ENCODE measurements around the gene CRHBP.

Gene CRHBP

DNA sequence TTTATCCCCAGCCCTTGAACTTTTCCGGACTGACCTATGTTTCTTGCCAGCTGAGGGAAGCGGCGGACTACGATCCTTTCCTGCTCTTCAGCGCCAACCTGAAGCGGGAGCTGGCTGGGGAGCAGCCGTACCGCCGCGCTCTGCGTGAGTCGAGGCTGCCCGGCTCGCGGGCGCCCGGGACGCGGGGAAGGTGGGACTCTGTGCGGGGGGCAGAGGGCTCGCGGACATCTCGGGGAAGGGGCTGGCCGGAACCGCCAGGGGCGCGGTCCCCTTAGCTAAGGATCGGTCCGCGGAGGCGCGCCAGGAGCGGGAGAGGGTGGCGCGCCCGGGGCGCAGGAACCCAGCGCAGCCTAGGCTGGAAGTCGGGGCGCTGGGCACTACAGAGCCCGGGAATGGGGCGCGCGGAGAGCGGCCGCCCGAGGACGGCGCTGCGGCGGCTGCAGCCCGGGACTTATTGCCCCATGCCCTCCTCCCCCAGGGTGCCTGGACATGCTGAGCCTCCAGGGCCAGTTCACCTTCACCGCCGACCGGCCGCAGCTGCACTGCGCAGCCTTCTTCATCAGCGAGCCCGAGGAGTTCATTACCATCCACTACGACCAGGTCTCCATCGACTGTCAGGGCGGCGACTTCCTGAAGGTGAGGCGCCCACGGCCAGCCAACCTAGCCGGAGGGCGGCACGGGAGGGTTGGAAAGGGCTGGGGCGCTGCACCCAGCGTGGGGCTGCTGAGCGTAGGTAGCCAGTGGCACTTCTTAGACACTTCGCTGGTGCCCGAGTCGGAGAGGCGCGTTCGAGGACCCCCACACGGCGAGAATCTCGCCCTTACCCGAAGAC, 922 bp downstream of the CRHBP start:
- ATAC-seq: peak; percentile 73
- no peak for TF ChIP-seq ZC3H10 (CRISPR knock-in tag; IDR thresholded peaks at IDR 0.05)
- TF ChIP-seq, protein P1, sequence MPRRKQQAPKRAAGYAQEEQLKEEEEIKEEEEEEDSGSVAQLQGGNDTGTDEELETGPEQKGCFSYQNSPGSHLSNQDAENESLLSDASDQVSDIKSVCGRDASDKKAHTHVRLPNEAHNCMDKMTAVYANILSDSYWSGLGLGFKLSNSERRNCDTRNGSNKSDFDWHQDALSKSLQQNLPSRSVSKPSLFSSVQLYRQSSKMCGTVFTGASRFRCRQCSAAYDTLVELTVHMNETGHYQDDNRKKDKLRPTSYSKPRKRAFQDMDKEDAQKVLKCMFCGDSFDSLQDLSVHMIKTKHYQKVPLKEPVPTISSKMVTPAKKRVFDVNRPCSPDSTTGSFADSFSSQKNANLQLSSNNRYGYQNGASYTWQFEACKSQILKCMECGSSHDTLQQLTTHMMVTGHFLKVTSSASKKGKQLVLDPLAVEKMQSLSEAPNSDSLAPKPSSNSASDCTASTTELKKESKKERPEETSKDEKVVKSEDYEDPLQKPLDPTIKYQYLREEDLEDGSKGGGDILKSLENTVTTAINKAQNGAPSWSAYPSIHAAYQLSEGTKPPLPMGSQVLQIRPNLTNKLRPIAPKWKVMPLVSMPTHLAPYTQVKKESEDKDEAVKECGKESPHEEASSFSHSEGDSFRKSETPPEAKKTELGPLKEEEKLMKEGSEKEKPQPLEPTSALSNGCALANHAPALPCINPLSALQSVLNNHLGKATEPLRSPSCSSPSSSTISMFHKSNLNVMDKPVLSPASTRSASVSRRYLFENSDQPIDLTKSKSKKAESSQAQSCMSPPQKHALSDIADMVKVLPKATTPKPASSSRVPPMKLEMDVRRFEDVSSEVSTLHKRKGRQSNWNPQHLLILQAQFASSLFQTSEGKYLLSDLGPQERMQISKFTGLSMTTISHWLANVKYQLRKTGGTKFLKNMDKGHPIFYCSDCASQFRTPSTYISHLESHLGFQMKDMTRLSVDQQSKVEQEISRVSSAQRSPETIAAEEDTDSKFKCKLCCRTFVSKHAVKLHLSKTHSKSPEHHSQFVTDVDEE (CRISPR knock-in tag; IDR thresholded peaks at IDR 0.05): no peak
- no peak for TF ChIP-seq GLIS3 (CRISPR knock-in tag; IDR thresholded peaks at IDR 0.05)
- no peak for TF ChIP-seq ISL1 (CRISPR knock-in tag; IDR thresholded peaks at IDR 0.05)

DNA sequence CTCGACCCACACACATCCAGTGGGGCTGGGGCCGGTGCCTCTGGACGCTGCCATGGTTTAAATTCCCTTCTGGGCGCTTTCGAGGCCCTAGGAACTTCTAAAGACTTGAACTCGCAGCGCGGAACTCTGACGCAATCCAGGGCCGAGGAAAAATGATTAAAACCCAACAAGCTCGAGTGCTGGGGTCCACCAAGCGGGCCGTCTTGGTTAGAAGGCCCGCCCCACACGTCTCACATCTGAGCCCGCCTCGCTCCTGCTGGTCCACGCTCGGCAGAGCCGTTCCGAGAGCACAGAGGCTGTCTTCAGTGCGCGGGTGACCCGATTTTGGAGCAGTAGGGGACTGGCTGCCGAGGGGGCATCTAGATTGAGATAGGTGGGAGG, 1.5 kb downstream of the CRHBP start:
- ATAC-seq: no peak
- TF ChIP-seq SNAI2 (CRISPR knock-in tag; IDR thresholded peaks at IDR 0.05): no peak
- TF ChIP-seq ZNF70 (CRISPR knock-in tag; IDR thresholded peaks at IDR 0.05): no peak
- no peak for TF ChIP-seq ZFP30 (CRISPR knock-in tag; IDR thresholded peaks at IDR 0.05)
- no peak for TF ChIP-seq ESRRG (CRISPR knock-in tag; IDR thresholded peaks at IDR 0.05)
- TF ChIP-seq, protein P2, sequence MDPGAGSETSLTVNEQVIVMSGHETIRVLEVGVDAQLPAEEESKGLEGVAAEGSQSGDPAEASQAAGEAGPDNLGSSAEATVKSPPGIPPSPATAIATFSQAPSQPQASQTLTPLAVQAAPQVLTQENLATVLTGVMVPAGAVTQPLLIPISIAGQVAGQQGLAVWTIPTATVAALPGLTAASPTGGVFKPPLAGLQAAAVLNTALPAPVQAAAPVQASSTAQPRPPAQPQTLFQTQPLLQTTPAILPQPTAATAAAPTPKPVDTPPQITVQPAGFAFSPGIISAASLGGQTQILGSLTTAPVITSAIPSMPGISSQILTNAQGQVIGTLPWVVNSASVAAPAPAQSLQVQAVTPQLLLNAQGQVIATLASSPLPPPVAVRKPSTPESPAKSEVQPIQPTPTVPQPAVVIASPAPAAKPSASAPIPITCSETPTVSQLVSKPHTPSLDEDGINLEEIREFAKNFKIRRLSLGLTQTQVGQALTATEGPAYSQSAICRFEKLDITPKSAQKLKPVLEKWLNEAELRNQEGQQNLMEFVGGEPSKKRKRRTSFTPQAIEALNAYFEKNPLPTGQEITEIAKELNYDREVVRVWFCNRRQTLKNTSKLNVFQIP (CRISPR knock-in tag; IDR thresholded peaks at IDR 0.05; ENCODE audit: borderline replicate concordance, low read depth): no peak
- no peak for TF ChIP-seq ZC3H10 (CRISPR knock-in tag; IDR thresholded peaks at IDR 0.05)
- TF ChIP-seq, protein P1 (CRISPR knock-in tag; IDR thresholded peaks at IDR 0.05): no peak
- no peak for TF ChIP-seq TOX (CRISPR knock-in tag; IDR thresholded peaks at IDR 0.05; ENCODE audit: borderline replicate concordance)
- no peak for TF ChIP-seq CSDC2 (CRISPR knock-in tag; IDR thresholded peaks at IDR 0.05)
- no peak for TF ChIP-seq ZNF565 (CRISPR knock-in tag; conservative IDR thresholded peaks at IDR 0.05; ENCODE audit: low read depth)
- no peak for TF ChIP-seq RARB (CRISPR knock-in tag; IDR thresholded peaks at IDR 0.05)
- no peak for TF ChIP-seq ISL1 (CRISPR knock-in tag; IDR thresholded peaks at IDR 0.05)

DNA sequence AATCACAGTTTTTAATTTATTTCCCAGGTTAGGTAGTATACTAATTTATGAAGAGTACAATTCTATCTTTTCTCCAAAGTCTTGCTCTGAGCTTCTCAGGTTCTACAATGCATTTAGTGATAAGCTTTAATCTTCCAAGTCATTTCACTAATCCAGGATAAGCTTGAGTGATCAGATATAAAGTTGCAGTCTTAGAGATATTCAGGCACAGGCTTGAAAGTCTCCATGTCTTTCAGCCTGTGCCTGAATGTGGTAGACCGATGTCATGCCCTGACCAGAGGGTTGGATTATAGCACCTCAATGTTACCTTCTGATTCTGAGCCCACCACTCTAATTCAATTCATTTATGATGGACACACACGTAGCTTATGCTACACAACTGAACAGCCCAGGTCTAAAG, 3.2 kb downstream of the CRHBP start:
- ATAC-seq: no peak
- TF ChIP-seq PPARA (CRISPR knock-in tag; IDR thresholded peaks at IDR 0.05; ENCODE audit: borderline replicate concordance): no peak
- TF ChIP-seq, protein P3, sequence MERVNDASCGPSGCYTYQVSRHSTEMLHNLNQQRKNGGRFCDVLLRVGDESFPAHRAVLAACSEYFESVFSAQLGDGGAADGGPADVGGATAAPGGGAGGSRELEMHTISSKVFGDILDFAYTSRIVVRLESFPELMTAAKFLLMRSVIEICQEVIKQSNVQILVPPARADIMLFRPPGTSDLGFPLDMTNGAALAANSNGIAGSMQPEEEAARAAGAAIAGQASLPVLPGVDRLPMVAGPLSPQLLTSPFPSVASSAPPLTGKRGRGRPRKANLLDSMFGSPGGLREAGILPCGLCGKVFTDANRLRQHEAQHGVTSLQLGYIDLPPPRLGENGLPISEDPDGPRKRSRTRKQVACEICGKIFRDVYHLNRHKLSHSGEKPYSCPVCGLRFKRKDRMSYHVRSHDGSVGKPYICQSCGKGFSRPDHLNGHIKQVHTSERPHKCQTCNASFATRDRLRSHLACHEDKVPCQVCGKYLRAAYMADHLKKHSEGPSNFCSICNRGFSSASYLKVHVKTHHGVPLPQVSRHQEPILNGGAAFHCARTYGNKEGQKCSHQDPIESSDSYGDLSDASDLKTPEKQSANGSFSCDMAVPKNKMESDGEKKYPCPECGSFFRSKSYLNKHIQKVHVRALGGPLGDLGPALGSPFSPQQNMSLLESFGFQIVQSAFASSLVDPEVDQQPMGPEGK (CRISPR knock-in tag; IDR thresholded peaks at IDR 0.05; ENCODE audit: borderline replicate concordance): no peak
- no peak for TF ChIP-seq SNAI2 (CRISPR knock-in tag; IDR thresholded peaks at IDR 0.05)
- TF ChIP-seq ISL1 (CRISPR knock-in tag; IDR thresholded peaks at IDR 0.05): no peak
- no peak for TF ChIP-seq OSR1 (CRISPR knock-in tag; IDR thresholded peaks at IDR 0.05)
- TF ChIP-seq, protein P2 (CRISPR knock-in tag; IDR thresholded peaks at IDR 0.05; ENCODE audit: borderline replicate concordance, low read depth): no peak
- TF ChIP-seq ZC3H10 (CRISPR knock-in tag; IDR thresholded peaks at IDR 0.05): no peak
- no peak for TF ChIP-seq GLIS3 (CRISPR knock-in tag; IDR thresholded peaks at IDR 0.05)
- TF ChIP-seq TOX (CRISPR knock-in tag; IDR thresholded peaks at IDR 0.05; ENCODE audit: borderline replicate concordance): no peak
- TF ChIP-seq, protein P4, sequence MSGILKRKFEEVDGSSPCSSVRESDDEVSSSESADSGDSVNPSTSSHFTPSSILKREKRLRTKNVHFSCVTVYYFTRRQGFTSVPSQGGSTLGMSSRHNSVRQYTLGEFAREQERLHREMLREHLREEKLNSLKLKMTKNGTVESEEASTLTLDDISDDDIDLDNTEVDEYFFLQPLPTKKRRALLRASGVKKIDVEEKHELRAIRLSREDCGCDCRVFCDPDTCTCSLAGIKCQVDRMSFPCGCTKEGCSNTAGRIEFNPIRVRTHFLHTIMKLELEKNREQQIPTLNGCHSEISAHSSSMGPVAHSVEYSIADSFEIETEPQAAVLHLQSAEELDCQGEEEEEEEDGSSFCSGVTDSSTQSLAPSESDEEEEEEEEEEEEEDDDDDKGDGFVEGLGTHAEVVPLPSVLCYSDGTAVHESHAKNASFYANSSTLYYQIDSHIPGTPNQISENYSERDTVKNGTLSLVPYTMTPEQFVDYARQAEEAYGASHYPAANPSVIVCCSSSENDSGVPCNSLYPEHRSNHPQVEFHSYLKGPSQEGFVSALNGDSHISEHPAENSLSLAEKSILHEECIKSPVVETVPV (CRISPR knock-in tag; IDR thresholded peaks at IDR 0.05): no peak
- TF ChIP-seq, protein P5, sequence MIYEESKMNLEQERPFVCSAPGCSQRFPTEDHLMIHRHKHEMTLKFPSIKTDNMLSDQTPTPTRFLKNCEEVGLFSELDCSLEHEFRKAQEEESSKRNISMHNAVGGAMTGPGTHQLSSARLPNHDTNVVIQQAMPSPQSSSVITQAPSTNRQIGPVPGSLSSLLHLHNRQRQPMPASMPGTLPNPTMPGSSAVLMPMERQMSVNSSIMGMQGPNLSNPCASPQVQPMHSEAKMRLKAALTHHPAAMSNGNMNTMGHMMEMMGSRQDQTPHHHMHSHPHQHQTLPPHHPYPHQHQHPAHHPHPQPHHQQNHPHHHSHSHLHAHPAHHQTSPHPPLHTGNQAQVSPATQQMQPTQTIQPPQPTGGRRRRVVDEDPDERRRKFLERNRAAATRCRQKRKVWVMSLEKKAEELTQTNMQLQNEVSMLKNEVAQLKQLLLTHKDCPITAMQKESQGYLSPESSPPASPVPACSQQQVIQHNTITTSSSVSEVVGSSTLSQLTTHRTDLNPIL (CRISPR knock-in tag; IDR thresholded peaks at IDR 0.05; ENCODE audit: low read depth): no peak
- no peak for TF ChIP-seq ZNF565 (CRISPR knock-in tag; conservative IDR thresholded peaks at IDR 0.05; ENCODE audit: low read depth)
- no peak for TF ChIP-seq ARNTL (CRISPR knock-in tag; IDR thresholded peaks at IDR 0.05; ENCODE audit: borderline replicate concordance, low read depth)
- TF ChIP-seq ZFP3 (CRISPR knock-in tag; IDR thresholded peaks at IDR 0.05): no peak
- no peak for TF ChIP-seq ESRRG (CRISPR knock-in tag; IDR thresholded peaks at IDR 0.05)

Data from SK-N-SH treated with all-trans-retinoic acid at 6 μM for 48 hours (cell line).